ENCODE measurements around the gene RHBDL1.
"Not testable (repeated sequence)": the region's sequence is repeated elsewhere in the genome, so short reads cannot be mapped to it uniquely, and the experiment has no call there.

Gene RHBDL1

GRCh38 chr16:687499-687898, 12.0 kb downstream of the RHBDL1 start:
- no peak for DNase-seq

- DNase-seq: no peak
These were observed 13.9 kb downstream of the RHBDL1 start for GRCh38 chr16:689175-689897.

- not testable (repeated sequence) for DNase-seq
These were observed 15.8 kb downstream of the RHBDL1 start for GRCh38 chr16:691242-691641.

DNA sequence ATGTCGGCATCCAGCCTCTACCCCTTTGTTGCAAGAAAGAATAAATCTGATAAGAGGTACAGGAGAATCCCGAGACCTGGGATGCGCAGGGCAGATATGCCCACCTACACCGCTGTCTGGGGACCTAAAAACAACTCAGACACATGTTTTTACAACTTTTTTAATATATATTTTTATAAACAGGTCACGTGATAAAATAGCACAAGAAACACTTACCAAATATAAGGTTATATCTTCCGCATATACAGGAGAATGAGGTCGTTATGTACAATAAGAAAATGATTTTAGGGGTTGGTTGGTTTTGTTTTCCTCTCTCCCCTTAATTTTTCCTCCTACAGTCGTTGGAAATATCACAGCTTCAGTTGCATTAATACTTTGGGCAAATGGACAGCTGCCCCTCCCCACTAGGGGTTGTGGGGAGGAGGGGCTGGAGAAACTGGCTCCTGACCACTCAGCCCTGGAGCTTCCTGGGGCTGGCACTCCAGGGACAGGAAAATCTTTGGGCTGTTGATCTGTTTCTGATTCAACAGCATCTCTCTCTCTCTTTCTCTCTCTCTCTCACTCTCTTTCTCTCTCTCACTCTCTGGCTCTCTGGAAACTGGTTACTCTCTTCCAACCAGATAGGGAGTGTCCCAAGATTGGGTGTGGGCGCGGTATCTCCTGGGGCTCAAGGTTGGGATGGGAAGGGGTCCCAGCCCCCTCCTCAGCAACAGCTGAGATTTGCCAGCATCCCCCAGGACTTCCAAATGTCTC, 17.1 kb downstream of the RHBDL1 start:
- DNase-seq: no peak

DNA sequence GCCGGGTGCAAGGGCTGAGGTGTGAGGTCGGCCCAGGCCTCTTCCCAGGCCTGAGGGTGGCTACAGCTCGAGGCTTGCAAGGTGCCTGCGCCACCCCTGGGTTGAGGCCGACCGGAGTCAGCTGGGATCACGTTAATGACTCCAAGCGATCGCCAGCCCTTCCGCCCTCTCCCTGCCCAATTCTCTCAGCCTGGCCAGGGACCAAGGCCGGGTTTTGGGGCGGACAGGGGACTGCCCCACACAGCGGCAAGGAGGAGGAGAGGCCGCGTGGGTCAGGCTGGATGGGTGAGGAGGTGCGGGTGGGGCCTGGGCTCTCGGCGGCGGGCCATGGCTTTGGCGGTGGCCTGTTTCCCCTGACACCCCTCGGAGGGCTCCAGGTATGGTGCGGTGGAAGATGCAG, 17.9 kb downstream of the RHBDL1 start:
- no peak for DNase-seq

- no peak for DNase-seq
These were observed 18.3 kb downstream of the RHBDL1 start for GRCh38 chr16:693766-694165.

GRCh38 chr16:694187-694862, 18.9 kb downstream of the RHBDL1 start:
- no peak for DNase-seq

DNA sequence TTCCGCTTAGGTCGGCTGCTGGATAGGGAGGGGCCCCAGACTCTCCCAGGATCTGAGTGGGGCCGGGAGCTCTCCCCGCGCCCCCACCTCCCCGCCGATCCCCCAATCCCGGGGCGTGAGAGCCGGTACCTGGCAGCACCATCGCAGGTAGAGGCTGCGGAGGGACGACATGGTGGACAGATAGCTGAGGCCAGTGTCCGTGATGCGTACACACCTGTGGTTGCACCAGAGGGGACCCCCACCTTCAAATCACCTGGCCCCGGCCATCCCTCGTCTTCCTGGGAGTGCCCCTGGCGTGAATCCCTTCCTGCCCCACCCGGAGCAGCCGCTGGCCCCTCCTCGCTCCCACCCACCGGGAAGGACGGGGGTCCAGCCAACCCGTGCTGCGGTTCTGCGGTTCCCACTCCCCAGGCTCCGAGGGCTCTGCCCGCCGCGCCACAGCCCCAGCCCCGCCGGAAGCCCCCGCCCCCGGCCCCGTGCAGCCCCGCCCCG, 19.4 kb downstream of the RHBDL1 start:
- DNase-seq: no peak

- DNase-seq: no peak
These were observed 20.1 kb downstream of the RHBDL1 start for GRCh38 chr16:695355-696089.

DNA sequence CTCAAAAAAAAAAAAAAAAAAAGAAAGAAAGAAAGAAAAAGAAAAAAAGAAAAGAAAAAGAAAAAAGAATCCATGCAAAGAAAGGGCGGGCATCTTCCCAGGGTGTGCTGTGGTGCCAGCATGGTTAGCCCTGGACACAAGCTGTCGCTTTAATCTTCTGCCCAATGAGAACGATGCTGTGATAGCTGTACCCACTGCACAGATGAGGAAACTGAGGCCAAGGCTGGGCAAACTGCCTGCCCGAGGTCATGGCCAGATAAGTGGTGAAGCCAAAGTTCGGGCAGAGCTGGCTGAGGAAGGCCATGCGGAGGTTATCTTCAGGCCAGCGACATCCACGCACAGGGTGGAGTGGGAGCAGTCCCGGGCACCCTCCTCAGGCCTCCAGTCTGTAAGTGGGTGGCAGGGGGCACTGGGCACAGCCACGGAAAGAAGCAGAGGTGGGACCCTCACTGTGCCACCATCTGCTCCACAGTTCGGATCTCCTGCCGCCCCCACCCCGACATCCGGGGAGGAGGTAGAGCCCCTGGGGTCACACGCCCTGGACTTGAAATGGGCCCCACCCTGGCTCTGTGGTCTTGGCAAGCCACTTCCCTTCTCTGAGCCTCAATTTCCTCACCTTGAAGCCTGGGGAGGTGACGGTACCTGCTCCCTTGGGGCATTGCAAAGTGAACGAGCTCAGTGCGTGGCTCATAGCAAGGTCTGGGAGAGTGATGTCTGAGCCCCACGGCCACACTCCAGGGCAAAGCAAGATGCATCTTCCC, 23.6 kb downstream of the RHBDL1 start:
- no peak for DNase-seq

GRCh38 chr16:700684-701584, 25.5 kb downstream of the RHBDL1 start:
- DNase-seq: no peak

GRCh38 chr16:702341-702740, 26.9 kb downstream of the RHBDL1 start:
- no peak for DNase-seq

GRCh38 chr16:703406-703805, 27.9 kb downstream of the RHBDL1 start:
- DNase-seq: no peak

DNA sequence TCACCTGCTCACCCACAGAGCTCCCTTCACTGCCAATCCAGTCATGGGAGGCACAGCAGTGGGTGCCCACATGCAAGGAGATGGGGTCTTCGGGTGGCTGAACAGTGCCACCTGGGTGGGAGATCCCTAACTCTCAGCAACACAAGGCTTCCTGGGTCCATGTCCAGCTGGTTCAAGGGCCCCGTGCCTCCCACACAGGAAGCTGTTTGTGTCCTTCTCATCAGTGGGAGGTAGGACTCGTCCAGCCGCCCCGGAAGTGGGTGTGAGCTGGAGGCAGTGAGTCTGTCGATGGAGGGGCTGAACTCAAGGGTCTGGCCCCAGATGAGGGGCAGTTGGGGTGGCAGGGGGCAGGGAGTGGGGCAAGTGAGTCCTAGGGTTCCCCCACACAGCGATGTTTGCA, 28.6 kb downstream of the RHBDL1 start:
- no peak for DNase-seq

DNA sequence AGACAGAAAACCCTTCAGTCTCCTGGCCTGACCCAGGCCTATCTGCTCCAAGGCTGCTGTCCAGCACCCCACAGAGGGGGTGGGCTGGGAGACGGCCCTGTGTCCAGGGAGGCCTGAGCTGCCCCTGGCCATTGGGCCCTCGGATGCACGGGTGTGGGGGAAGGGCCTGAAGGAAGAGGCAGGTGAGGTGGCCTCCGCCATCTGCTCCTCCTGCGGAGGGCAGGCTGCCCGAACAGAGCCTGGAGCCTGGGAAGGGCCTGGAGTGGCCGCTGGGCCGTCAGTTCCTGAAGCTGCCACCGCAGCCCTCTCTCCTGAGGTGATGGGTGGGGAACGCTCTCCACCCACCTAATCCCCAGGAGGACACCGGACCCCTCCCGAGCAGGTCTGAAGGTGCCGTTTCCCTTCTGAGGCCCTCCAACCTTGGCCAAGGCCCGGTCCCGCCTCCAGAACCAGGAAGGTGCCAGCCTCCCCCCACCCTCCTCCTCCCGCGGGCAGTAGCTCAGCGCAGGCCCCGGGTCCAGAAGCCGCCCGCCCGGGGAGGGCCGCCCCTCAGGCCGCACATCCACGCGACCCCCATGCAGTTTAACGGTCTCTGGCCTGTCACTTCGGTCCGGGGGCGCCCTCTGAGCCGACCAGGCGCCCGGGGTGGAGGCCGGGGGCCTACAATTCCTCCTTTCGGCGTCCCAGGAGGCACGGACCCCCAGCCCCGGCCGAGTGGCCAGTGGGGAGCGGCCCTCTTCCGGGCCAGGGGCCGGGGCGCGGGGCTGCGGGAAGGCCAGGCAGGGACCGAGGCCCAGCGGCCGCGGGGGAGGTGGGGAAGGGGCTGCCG, 29.3 kb downstream of the RHBDL1 start:
- DNase-seq: no peak

DNA sequence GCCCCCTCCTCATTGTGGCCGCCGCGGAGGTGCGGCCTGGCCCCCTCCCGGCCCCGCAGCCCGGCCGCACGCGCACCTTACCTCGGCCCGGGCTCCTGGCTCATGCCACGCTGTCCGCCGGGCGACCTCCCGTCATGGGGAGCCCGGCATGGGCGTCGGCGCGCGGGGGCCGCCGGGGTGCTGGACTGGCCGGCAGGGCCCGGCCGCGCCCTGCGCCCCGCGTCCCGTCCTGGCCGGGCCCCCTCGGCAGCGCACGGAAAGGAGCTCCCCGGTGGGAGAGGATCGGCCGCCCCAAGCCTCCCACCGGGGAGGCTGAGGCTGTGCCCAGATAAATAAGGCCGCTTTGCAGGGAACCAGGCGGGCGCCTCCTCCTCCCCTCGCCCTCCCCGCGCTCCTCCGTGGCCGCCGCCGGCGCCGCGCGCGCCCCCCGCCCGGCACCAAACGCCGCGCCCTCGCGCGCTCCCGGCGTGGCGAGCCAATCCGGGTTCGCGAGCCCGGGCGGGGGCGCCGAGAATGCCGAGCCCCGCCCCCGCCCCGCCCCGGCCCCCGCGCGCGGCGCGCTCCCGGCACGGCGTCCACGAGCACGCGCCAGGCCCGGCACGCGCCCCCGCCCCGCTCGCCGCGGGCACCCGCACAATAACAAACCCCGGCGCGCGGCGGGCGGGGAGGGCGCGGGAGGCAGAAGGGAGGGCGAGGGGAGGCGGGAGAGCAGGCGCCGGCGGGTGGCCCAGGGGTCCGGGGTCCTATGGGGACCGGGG, 30.1 kb downstream of the RHBDL1 start, which contains the start of gene FBXL16:
Gene FBXL16, minus strand, starts transcription at position 371 of the 758 bp plus-strand sequence. CDS start 8,396 bp downstream, outside the sequence.
- DNase-seq: no peak

- DNase-seq: no peak
These were observed 31.0 kb downstream of the RHBDL1 start for GRCh38 chr16:706189-707061.

DNA sequence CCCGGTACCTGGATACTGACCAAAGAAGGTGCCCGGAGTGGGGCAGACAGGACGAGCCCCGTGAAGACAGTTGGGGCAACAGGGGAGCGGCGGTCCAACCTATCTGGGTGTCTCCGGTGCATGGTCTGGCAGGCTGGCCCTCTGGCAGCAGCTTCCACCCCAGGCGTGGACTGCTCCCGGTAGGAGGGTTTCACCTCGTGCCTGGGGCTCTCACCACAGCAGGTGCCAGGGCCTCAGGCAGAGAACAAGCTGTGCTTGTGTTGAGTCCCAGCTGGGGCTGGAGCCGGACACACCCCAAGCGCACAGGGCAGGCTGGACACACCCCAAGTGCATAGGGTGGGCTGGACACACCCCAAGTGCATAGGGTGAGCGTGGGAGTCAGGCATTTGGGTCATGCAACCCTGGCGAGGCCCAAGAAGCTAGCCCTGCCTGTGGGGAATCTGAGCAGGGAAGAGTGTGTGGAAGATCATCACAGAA, 31.6 kb downstream of the RHBDL1 start:
- DNase-seq: no peak
